ENCODE measurements around the gene IFNLR1. TPM values are rescaled to one million over a fixed set of nuclear protein-coding genes. Genes with fewer than 3 reads are reported as not detected.

Gene IFNLR1
- total and polyA plus RNA-seq, 2 donors (not counting 3 experiments of a cell fraction or from before 2014, with no cell fraction given): 0.01 TPM; not detected in 1

GRCh38 chr1:24111996-24112779 is 74.9 kb downstream of the IFNLR1 start, which contains the start of gene MYOM3:
Gene MYOM3, minus strand, starts transcription at chr1:24112135. Its CDS starts 3,499 bp downstream, at chr1:24108636.
- dilution Hi-C loops (cut with MboI; ENCODE audit: extremely low pct_ligation_motif_present, low sequenced_read_pairs): no loop called here
- CTCF ChIA-PET: interaction anchor here (0.8 to 3.2 kb wide), 14 partner anchors 8 to 340 kb away, joined by 3 to 45 read pairs (median 4); partner anchors contain the start of gene IL22RA1
- TF ChIP-seq, protein P1, sequence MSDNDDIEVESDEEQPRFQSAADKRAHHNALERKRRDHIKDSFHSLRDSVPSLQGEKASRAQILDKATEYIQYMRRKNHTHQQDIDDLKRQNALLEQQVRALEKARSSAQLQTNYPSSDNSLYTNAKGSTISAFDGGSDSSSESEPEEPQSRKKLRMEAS (IDR thresholded peaks at IDR 0.05; ENCODE audit: insufficient read depth, insufficient read length): no peak
- TF ChIP-seq, protein P2, sequence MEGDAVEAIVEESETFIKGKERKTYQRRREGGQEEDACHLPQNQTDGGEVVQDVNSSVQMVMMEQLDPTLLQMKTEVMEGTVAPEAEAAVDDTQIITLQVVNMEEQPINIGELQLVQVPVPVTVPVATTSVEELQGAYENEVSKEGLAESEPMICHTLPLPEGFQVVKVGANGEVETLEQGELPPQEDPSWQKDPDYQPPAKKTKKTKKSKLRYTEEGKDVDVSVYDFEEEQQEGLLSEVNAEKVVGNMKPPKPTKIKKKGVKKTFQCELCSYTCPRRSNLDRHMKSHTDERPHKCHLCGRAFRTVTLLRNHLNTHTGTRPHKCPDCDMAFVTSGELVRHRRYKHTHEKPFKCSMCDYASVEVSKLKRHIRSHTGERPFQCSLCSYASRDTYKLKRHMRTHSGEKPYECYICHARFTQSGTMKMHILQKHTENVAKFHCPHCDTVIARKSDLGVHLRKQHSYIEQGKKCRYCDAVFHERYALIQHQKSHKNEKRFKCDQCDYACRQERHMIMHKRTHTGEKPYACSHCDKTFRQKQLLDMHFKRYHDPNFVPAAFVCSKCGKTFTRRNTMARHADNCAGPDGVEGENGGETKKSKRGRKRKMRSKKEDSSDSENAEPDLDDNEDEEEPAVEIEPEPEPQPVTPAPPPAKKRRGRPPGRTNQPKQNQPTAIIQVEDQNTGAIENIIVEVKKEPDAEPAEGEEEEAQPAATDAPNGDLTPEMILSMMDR (IDR thresholded peaks at IDR 0.05; ENCODE audit: extremely low read depth in 1 of 2, insufficient read depth in 1 of 2, low read depth in 1 of 2, low read length in 2 of 2): peak; percentile 32 to 60
- BruUV-seq (replicated peaks): no TSS peak
- H3K4me1 ChIP-seq (ENCODE audit: control insufficient read depth, extremely low read depth, insufficient read depth, low read length): peaks cover 25% of the 10 kb centered on the region
- DNase-seq (ENCODE audit: low read depth, low spot score): peak; percentile 63
- no peaks in the 10 kb centered on the region for H3K9me3 ChIP-seq (replicated peaks; ENCODE audit: control insufficient read depth, insufficient read depth, low read length)
- intact Hi-C loops (cut with micrococcal nuclease): loop anchor here (1.0 to 5.0 kb wide), 3 partner anchors 41 to 303 kb away; partner anchors contain the start of gene PNRC2
- H3K27ac ChIP-seq (ENCODE audit: insufficient read depth, low read depth, low read length): no peak within 1 kb of the TSS
- H3K27me3 ChIP-seq (ENCODE audit: control insufficient read depth in 2 of 2, insufficient read depth in 2 of 2, low read length in 2 of 2): peaks cover 0 to 2% of the 10 kb centered on the region in 2 experiments
- FAIRE-seq: peak; percentile 78
- no peaks in the 10 kb centered on the region for H3K36me3 ChIP-seq (ENCODE audit: control insufficient read depth in 2 of 2, extremely low read depth in 1 of 2, insufficient read depth in 2 of 2, low read length in 2 of 2)
- POLR2A ChIA-PET: interaction anchor here (1.0 kb wide), 1 partner anchor 136 kb away, joined by 3 read pairs; no protein-coding TSS in a partner anchor
- no peaks in the 10 kb centered on the region for H4K20me1 ChIP-seq (replicated peaks; ENCODE audit: control insufficient read depth, extremely low read depth, insufficient read depth, low read length)
- no peaks in the 10 kb centered on the region for H3K9me1 ChIP-seq (replicated peaks; ENCODE audit: control insufficient read depth, extremely low read depth, insufficient read depth, low read length)
- H3K4me3 ChIP-seq (replicated peaks in 1 of 3; ENCODE audit: insufficient read depth in 1 of 3, low read depth in 1 of 3, low read length in 3 of 3): no peak within 1 kb of the TSS
- peak within 1 kb of the TSS; percentile 94 for H2AFZ ChIP-seq (ENCODE audit: low read depth, low read length)
- H3K79me2 ChIP-seq (ENCODE audit: control insufficient read depth, insufficient read depth, low read length): no peaks in the 10 kb centered on the region
- peak within 1 kb of the TSS; percentile 20 for H3K9ac ChIP-seq (replicated peaks; ENCODE audit: extremely low read depth, insufficient read depth, low read length)
- H3K4me2 ChIP-seq (ENCODE audit: insufficient read depth, low read length): peak within 1 kb of the TSS; percentile 23

Measured in endothelial cell of umbilical vein (primary cell).